ENCODE measurements around the gene NRCAM.

The NRCAM gene

GRCh38 chr7:108248821-108249220 lies 207.4 kb downstream of the NRCAM start:
- no peaks in the 10 kb centered on the region for H3K4me1 ChIP-seq (ENCODE audit: insufficient read depth, low read length)
- no peaks in the 10 kb centered on the region for H3K9me3 ChIP-seq (ENCODE audit: low read length)
- no peak overlapping the region for H3K4me3 ChIP-seq (ENCODE audit: low read depth in 1 of 2, low read length in 2 of 2)
- H3K27me3 ChIP-seq (ENCODE audit: control insufficient read depth in 1 of 2, insufficient read depth in 2 of 2, low read length in 2 of 2): no peaks in the 10 kb centered on the region
- H3K27ac ChIP-seq (ENCODE audit: low read depth, low read length): no peak overlapping the region
- H3K9ac ChIP-seq (ENCODE audit: low read length): no peak overlapping the region
- no peaks in the 10 kb centered on the region for H3K36me3 ChIP-seq (ENCODE audit: insufficient read depth, low read length)

DNA sequence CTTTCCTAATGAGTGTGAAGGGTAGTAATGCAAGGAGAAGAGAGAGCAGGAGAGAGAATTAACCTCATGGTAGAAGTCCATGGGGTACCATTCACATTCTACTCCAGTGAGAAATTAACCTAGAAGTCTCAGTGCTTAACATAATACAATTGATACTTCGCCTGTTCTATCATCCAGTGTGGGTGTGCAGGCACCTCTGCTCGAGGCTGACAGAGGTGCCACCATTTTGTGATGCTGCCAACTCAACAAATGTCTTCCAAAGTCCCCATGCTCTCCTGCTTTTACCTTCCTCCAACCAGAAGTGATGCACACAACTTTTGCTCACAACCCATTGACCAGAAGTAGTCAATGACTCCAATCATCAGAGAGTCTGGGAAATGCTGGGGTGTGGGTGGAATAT lies 207.8 kb downstream of the NRCAM start:
- H3K27me3 ChIP-seq (ENCODE audit: control insufficient read depth in 1 of 2, insufficient read depth in 2 of 2, low read length in 2 of 2): no peaks in the 10 kb centered on the region
- H3K36me3 ChIP-seq (ENCODE audit: insufficient read depth, low read length): no peaks in the 10 kb centered on the region
- H3K9ac ChIP-seq (ENCODE audit: low read length): no peak overlapping the region
- no peak overlapping the region for H3K4me3 ChIP-seq (ENCODE audit: low read depth in 1 of 2, low read length in 2 of 2)
- H3K27ac ChIP-seq (ENCODE audit: low read depth, low read length): no peak overlapping the region
- no peaks in the 10 kb centered on the region for H3K9me3 ChIP-seq (ENCODE audit: low read length)
- no peaks in the 10 kb centered on the region for H3K4me1 ChIP-seq (ENCODE audit: insufficient read depth, low read length)

- Histone ChIP-seq H3K4me1 (ENCODE audit: insufficient read depth, low read length) (no peaks in the 10 kb centered on the region), H3K4me3 (ENCODE audit: low read depth in 1 of 2, low read length in 2 of 2) (no peak overlapping the region), H3K36me3 (ENCODE audit: insufficient read depth, low read length) (no peaks in the 10 kb centered on the region), H3K9ac (ENCODE audit: low read length) (no peak overlapping the region), H3K9me3 (ENCODE audit: low read length) (no peaks in the 10 kb centered on the region), H3K27ac (ENCODE audit: low read depth, low read length) (no peak overlapping the region), H3K27me3 (ENCODE audit: control insufficient read depth in 1 of 2, insufficient read depth in 2 of 2, low read length in 2 of 2) (no peaks in the 10 kb centered on the region)
Measured at GRCh38 chr7:108247614-108248013, 208.6 kb downstream of the NRCAM start.

DNA sequence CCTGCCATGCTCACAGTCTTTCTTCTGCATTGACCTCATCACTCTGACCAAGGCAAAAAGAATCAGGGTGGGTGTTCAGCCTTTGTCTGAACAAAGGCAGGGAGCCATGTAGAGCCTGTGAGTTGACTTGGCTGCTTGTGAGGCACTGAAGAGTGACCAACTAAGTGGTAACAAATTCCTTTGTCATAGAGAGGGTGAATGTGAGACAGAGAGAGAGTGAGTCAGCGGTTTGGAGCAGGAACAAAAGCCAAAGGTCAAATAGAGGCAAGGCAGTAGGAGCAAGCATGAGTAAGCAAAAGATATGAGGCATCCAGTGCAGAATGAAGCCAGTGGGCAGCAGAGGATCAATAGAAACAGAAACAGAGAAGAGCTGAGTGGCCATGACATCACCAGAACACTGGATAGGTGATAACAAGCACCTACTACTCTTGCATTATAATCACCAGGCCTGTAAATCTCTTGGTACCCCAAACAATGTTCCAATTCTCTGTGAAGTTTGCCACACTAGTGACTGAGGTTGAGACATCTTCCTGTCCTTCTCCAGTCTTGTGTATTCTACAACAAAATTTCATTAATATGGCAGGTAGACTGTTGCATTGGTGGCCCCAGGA lies 209.9 kb downstream of the NRCAM start:
- Histone ChIP-seq H3K9me3 (ENCODE audit: low read length) (no peaks in the 10 kb centered on the region), H3K4me1 (ENCODE audit: insufficient read depth, low read length) (no peaks in the 10 kb centered on the region), H3K4me3 (ENCODE audit: low read depth in 1 of 2, low read length in 2 of 2) (no peak overlapping the region), H3K9ac (ENCODE audit: low read length) (no peak overlapping the region), H3K27me3 (ENCODE audit: control insufficient read depth in 1 of 2, insufficient read depth in 2 of 2, low read length in 2 of 2) (no peaks in the 10 kb centered on the region), H3K27ac (ENCODE audit: low read depth, low read length) (no peak overlapping the region), H3K36me3 (ENCODE audit: insufficient read depth, low read length) (no peaks in the 10 kb centered on the region)

DNA sequence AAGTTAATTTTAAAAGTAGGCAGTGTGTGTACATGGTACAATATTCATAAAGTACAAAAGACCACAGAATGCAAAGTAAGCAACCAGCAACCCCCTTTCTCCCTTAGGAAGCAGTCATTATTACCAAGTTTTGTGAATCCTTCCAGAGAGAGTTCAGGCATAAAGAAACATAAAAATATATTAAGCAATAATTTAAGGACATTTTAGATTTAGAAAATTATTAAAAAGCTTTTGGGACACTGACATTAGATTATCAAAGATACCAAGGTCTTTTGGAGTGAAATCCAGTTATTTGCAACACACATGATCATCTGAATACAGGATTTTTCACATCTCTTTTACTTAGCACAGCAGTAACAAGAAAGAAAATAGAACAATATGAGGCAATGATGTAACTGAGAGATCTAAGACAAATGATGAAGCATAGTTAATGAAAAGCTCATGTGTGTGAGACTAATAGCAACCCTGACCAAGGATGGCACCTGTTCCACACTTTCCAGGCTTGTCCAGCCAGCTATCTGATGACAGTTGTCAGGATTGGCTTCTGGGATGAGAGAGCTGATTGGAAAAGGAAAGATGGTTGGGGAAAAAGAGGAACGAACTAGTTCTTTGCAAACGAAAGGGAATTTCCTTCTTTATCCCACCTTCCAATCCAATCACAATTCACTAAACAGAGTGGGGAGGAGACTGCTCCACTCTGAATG lies 210.6 kb downstream of the NRCAM start:
- Histone ChIP-seq H3K9me3 (ENCODE audit: low read length) (no peaks in the 10 kb centered on the region), H3K27ac (ENCODE audit: low read depth, low read length) (no peak overlapping the region), H3K4me1 (ENCODE audit: insufficient read depth, low read length) (no peaks in the 10 kb centered on the region), H3K27me3 (ENCODE audit: control insufficient read depth in 1 of 2, insufficient read depth in 2 of 2, low read length in 2 of 2) (no peaks in the 10 kb centered on the region), H3K9ac (ENCODE audit: low read length) (no peak overlapping the region), H3K4me3 (ENCODE audit: low read depth in 1 of 2, low read length in 2 of 2) (no peak overlapping the region), H3K36me3 (ENCODE audit: insufficient read depth, low read length) (no peaks in the 10 kb centered on the region)

GRCh38 chr7:108244110-108244509 lies 212.1 kb downstream of the NRCAM start:
- Histone ChIP-seq H3K9ac (ENCODE audit: low read length) (no peak overlapping the region), H3K27ac (ENCODE audit: low read depth, low read length) (no peak overlapping the region), H3K4me1 (ENCODE audit: insufficient read depth, low read length) (no peaks in the 10 kb centered on the region), H3K27me3 (ENCODE audit: control insufficient read depth in 1 of 2, insufficient read depth in 2 of 2, low read length in 2 of 2) (no peaks in the 10 kb centered on the region), H3K9me3 (ENCODE audit: low read length) (no peaks in the 10 kb centered on the region), H3K36me3 (ENCODE audit: insufficient read depth, low read length) (no peaks in the 10 kb centered on the region), H3K4me3 (ENCODE audit: low read depth in 1 of 2, low read length in 2 of 2) (no peak overlapping the region)

- H3K27ac ChIP-seq (ENCODE audit: low read depth, low read length): no peak overlapping the region
- no peak overlapping the region for H3K9ac ChIP-seq (ENCODE audit: low read length)
- no peaks in the 10 kb centered on the region for H3K4me1 ChIP-seq (ENCODE audit: insufficient read depth, low read length)
- H3K4me3 ChIP-seq (ENCODE audit: low read depth in 1 of 2, low read length in 2 of 2): no peak overlapping the region
- no peaks in the 10 kb centered on the region for H3K36me3 ChIP-seq (ENCODE audit: insufficient read depth, low read length)
- no peaks in the 10 kb centered on the region for H3K27me3 ChIP-seq (ENCODE audit: control insufficient read depth in 1 of 2, insufficient read depth in 2 of 2, low read length in 2 of 2)
- no peaks in the 10 kb centered on the region for H3K9me3 ChIP-seq (ENCODE audit: low read length)
Measured at GRCh38 chr7:108239501-108240225, 216.6 kb downstream of the NRCAM start.

DNA sequence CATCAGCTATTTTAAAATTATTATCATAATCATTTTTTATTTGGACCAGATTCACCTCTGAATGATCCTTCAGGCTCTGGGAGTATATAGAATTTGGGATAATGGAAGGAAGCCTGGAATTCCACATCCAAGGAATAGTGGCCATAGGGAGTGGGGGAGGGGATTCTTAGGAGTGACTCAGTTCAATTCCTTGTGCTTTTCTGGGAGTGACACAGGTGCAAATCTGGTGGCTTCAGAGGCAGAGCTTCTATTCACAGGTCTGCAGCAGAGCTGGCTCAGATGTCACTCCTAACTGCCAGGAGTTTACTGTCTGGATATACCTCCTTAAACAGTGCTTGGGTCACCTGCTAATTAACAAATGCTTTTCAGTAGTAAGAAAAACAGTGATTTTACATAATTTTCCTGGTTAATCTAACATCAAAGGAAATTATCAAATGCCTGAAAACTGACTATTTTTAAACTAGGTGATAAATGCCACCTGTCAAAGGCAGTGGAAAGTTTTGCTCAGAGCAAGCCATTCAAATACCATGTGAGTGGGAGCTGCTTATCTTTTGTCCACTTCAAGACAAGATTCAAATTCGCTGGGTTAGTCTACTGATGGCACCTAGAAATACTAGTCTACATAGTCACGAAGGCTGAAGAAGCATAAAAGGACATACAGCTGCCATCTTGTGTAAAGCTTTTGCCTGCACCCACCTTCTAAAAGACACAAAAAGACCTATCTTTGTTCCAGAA lies 219.4 kb downstream of the NRCAM start:
- H3K9me3 ChIP-seq (ENCODE audit: low read length): no peaks in the 10 kb centered on the region
- H3K27me3 ChIP-seq (ENCODE audit: control insufficient read depth in 1 of 2, insufficient read depth in 2 of 2, low read length in 2 of 2): no peaks in the 10 kb centered on the region

GRCh38 chr7:108235451-108236061 lies 220.7 kb downstream of the NRCAM start:
- Histone ChIP-seq H3K9ac (ENCODE audit: low read length) (no peak overlapping the region), H3K9me3 (ENCODE audit: low read length) (no peaks in the 10 kb centered on the region), H3K27ac (ENCODE audit: low read depth, low read length) (no peak overlapping the region), H3K4me1 (ENCODE audit: insufficient read depth, low read length) (no peaks in the 10 kb centered on the region), H3K4me3 (ENCODE audit: low read depth in 1 of 2, low read length in 2 of 2) (no peak overlapping the region), H3K27me3 (ENCODE audit: control insufficient read depth in 1 of 2, insufficient read depth in 2 of 2, low read length in 2 of 2) (no peaks in the 10 kb centered on the region), H3K36me3 (ENCODE audit: insufficient read depth, low read length) (no peaks in the 10 kb centered on the region)

More for the DNA sequence above, 219.4 kb downstream of the NRCAM start:
- H3K9ac ChIP-seq (ENCODE audit: low read length): no peak overlapping the region
- H3K27ac ChIP-seq (ENCODE audit: low read depth, low read length): no peak overlapping the region
- H3K4me3 ChIP-seq (ENCODE audit: low read depth in 1 of 2, low read length in 2 of 2): no peak overlapping the region
- no peaks in the 10 kb centered on the region for H3K36me3 ChIP-seq (ENCODE audit: insufficient read depth, low read length)
- H3K4me1 ChIP-seq (ENCODE audit: insufficient read depth, low read length): no peaks in the 10 kb centered on the region

- Histone ChIP-seq H3K27ac (ENCODE audit: low read depth, low read length) (no peak overlapping the region), H3K4me3 (ENCODE audit: low read depth in 1 of 2, low read length in 2 of 2) (no peak overlapping the region), H3K36me3 (ENCODE audit: insufficient read depth, low read length) (no peaks in the 10 kb centered on the region), H3K4me1 (ENCODE audit: insufficient read depth, low read length) (no peaks in the 10 kb centered on the region), H3K9ac (ENCODE audit: low read length) (no peak overlapping the region), H3K27me3 (ENCODE audit: control insufficient read depth in 1 of 2, insufficient read depth in 2 of 2, low read length in 2 of 2) (no peaks in the 10 kb centered on the region), H3K9me3 (ENCODE audit: low read length) (no peaks in the 10 kb centered on the region)
Measured at GRCh38 chr7:108234971-108235450, 221.2 kb downstream of the NRCAM start.

- no peaks in the 10 kb centered on the region for H3K4me1 ChIP-seq (ENCODE audit: insufficient read depth, low read length)
- H3K4me3 ChIP-seq (ENCODE audit: low read depth in 1 of 2, low read length in 2 of 2): no peak overlapping the region
- no peaks in the 10 kb centered on the region for H3K9me3 ChIP-seq (ENCODE audit: low read length)
- H3K27ac ChIP-seq (ENCODE audit: low read depth, low read length): no peak overlapping the region
- H3K9ac ChIP-seq (ENCODE audit: low read length): no peak overlapping the region
- no peaks in the 10 kb centered on the region for H3K36me3 ChIP-seq (ENCODE audit: insufficient read depth, low read length)
- no peaks in the 10 kb centered on the region for H3K27me3 ChIP-seq (ENCODE audit: control insufficient read depth in 1 of 2, insufficient read depth in 2 of 2, low read length in 2 of 2)
Measured at GRCh38 chr7:108234281-108234680, 222.0 kb downstream of the NRCAM start.
